ENCODE results near the gene ANKRD37. TPM values are rescaled to one million over a fixed set of nuclear protein-coding genes. Genes with fewer than 3 reads are reported as not detected.

ANKRD37 gene
- total RNA-seq, 2 donors from 2014 or later, result 5.5 to 13.8 TPM

GRCh38 chr4:185384930-185385331, 11.7 kb upstream of the ANKRD37 start:
- Histone ChIP-seq H3K4me3 (no peak overlapping the region), H3K9me3 (no peaks in the 10 kb centered on the region), H3K27ac (no peak overlapping the region), H3K4me1 (no peaks in the 10 kb centered on the region), H3K27me3 (no peaks in the 10 kb centered on the region), H3K36me3 (no peaks in the 10 kb centered on the region)
- no peak for TF ChIP-seq CTCF (IDR thresholded peaks at IDR 0.05)
- DNase-seq (ENCODE audit: low spot score), result no peak

GRCh38 chr4:185387957-185388356, 8.7 kb upstream of the ANKRD37 start:
- DNase-seq (ENCODE audit: low spot score), result no peak
- Histone ChIP-seq H3K27ac (no peak overlapping the region), H3K27me3 (no peaks in the 10 kb centered on the region), H3K4me3 (no peak overlapping the region), H3K36me3 (no peaks in the 10 kb centered on the region), H3K9me3 (no peaks in the 10 kb centered on the region), H3K4me1 (no peaks in the 10 kb centered on the region)
- no peak for TF ChIP-seq CTCF (IDR thresholded peaks at IDR 0.05)

GRCh38 chr4:185390941-185391340, 5.7 kb upstream of the ANKRD37 start:
- TF ChIP-seq CTCF (IDR thresholded peaks at IDR 0.05), result no peak
- Histone ChIP-seq H3K4me3 (no peak overlapping the region), H3K36me3 (no peaks in the 10 kb centered on the region), H3K4me1 (peaks cover 0 to 12% of the 10 kb centered on the region in 2 donors), H3K27ac (no peak overlapping the region), H3K27me3 (no peaks in the 10 kb centered on the region), H3K9me3 (no peaks in the 10 kb centered on the region)
- no peak for DNase-seq (ENCODE audit: low spot score)

GRCh38 chr4:185392156-185392555, 4.5 kb upstream of the ANKRD37 start:
- Histone ChIP-seq H3K4me1 (peaks cover 0 to 16% of the 10 kb centered on the region in 2 donors), H3K4me3 (no peak overlapping the region), H3K9me3 (no peaks in the 10 kb centered on the region), H3K36me3 (no peaks in the 10 kb centered on the region), H3K27me3 (no peaks in the 10 kb centered on the region), H3K27ac (no peak overlapping the region)
- no peak for TF ChIP-seq CTCF (IDR thresholded peaks at IDR 0.05)
- DNase-seq (ENCODE audit: low spot score), result no peak

- Histone ChIP-seq H3K4me3 (peak overlapping the region; percentile 72 to 81), H3K27me3 (no peaks in the 10 kb centered on the region), H3K27ac (peak overlapping the region; percentile 100), H3K36me3 (peaks cover 3% of the 10 kb centered on the region), H3K4me1 (peaks cover 0 to 42% of the 10 kb centered on the region in 2 donors), H3K9me3 (no peaks in the 10 kb centered on the region)
- no peak for TF ChIP-seq CTCF (IDR thresholded peaks at IDR 0.05)
- no peak for DNase-seq (ENCODE audit: low spot score)
Observed at GRCh38 chr4:185394568-185395237, 1.9 kb upstream of the ANKRD37 start.

Data from right atrium auricular region (tissue), 2 donors.